Measurements from ENCODE around the gene ZNF175. TPM values are rescaled to one million over a fixed set of nuclear protein-coding genes. Genes with fewer than 3 reads are reported as not detected.
"Not testable (repeated sequence)": the region's sequence is repeated elsewhere in the genome, so short reads cannot be mapped to it uniquely, and the experiment has no call there.

ZNF175 gene
- total RNA-seq, 2 experiments from 2014 or later = 8.4 to 9.7 TPM

GRCh38 chr19:51626675-51627074 is 55.6 kb downstream of the ZNF175 start:
- DNase-seq (no peak), ATAC-seq (no peak)
- CTCF ChIA-PET = interaction anchor here (0.8 kb wide), 1 partner anchor 12 kb away, joined by 3 read pairs; no protein-coding TSS in a partner anchor
- Mint-ChIP-seq H3K4me3 (no peak overlapping the region), H3K27me3 (ENCODE audit: low read depth) (peaks cover 8% of the 10 kb centered on the region), H3K27ac (no peak overlapping the region), H3K4me1 (ENCODE audit: low read depth) (no peaks in the 10 kb centered on the region), H3K9me3 (ENCODE audit: insufficient read depth) (no peaks in the 10 kb centered on the region), H3K36me3 (ENCODE audit: low read depth) (no peaks in the 10 kb centered on the region)
- POLR2A ChIA-PET = no interaction called here

GRCh38 chr19:51627491-51628138 is 56.5 kb downstream of the ZNF175 start:
- Mint-ChIP-seq H3K27me3 (ENCODE audit: low read depth) (peaks cover 8% of the 10 kb centered on the region), H3K36me3 (ENCODE audit: low read depth) (no peaks in the 10 kb centered on the region), H3K27ac (no peak overlapping the region), H3K9me3 (ENCODE audit: insufficient read depth) (no peaks in the 10 kb centered on the region), H3K4me1 (ENCODE audit: low read depth) (no peaks in the 10 kb centered on the region), H3K4me3 (no peak overlapping the region)
- ATAC-seq (no peak), DNase-seq (no peak)
- ChIA-PET POLR2A (no interaction called here), CTCF (interaction anchor here (0.8 kb wide), 1 partner anchor 11 kb away, joined by 3 read pairs; no protein-coding TSS in a partner anchor)

- Mint-ChIP-seq H3K4me3 (no peak overlapping the region), H3K36me3 (ENCODE audit: low read depth) (no peaks in the 10 kb centered on the region), H3K27ac (no peak overlapping the region), H3K27me3 (ENCODE audit: low read depth) (peaks cover 8% of the 10 kb centered on the region), H3K9me3 (ENCODE audit: insufficient read depth) (no peaks in the 10 kb centered on the region), H3K4me1 (ENCODE audit: low read depth) (no peaks in the 10 kb centered on the region)
- no peak for ATAC-seq
- CTCF ChIA-PET = no interaction called here
- DNase-seq = no peak
- POLR2A ChIA-PET = no interaction called here
Observed at GRCh38 chr19:51628153-51628939, 57.3 kb downstream of the ZNF175 start.

- H3K36me3 Mint-ChIP-seq (ENCODE audit: low read depth); H3K9me3 Mint-ChIP-seq (ENCODE audit: insufficient read depth); DNase-seq; ATAC-seq; H3K27ac Mint-ChIP-seq; H3K4me3 Mint-ChIP-seq; H3K4me1 Mint-ChIP-seq (ENCODE audit: low read depth); POLR2A ChIA-PET; H3K27me3 Mint-ChIP-seq (ENCODE audit: low read depth): not testable (repeated sequence)
- CTCF ChIA-PET = interaction anchor here (1.7 kb wide), 1 partner anchor 157 kb away, joined by 4 read pairs; no protein-coding TSS in a partner anchor
Observed at GRCh38 chr19:51630315-51630714, 59.2 kb downstream of the ZNF175 start, which contains the start of gene SIGLEC5. Gene SIGLEC5 (minus strand): TSS chr19:51630401. CDS start chr19:51630335, 66 bp downstream.

GRCh38 chr19:51632126-51632525 is 61.0 kb downstream of the ZNF175 start:
- no peaks in the 10 kb centered on the region for H3K36me3 Mint-ChIP-seq (ENCODE audit: low read depth)
- H3K4me1 Mint-ChIP-seq (ENCODE audit: low read depth) = peaks cover 8% of the 10 kb centered on the region
- H3K27ac Mint-ChIP-seq = no peak overlapping the region
- DNase-seq (no peak), ATAC-seq (no peak)
- ChIA-PET CTCF (interaction anchor here (1.1 kb wide), 1 partner anchor 29 kb away, joined by 3 read pairs; no protein-coding TSS in a partner anchor), POLR2A (no interaction called here)
- H3K27me3 Mint-ChIP-seq (ENCODE audit: low read depth) = peaks cover 6% of the 10 kb centered on the region
- H3K4me3 Mint-ChIP-seq = no peak overlapping the region
- peaks cover 4% of the 10 kb centered on the region for H3K9me3 Mint-ChIP-seq (ENCODE audit: insufficient read depth)

- no peak for DNase-seq
- no peaks in the 10 kb centered on the region for H3K36me3 Mint-ChIP-seq (ENCODE audit: low read depth)
- H3K27me3 Mint-ChIP-seq (ENCODE audit: low read depth) = peaks cover 26% of the 10 kb centered on the region
- CTCF ChIA-PET = interaction anchor here (0.8 to 1.9 kb wide), 9 partner anchors 9 to 198 kb away, joined by 3 to 15 read pairs (median 3); partner anchors contain the start of gene SIGLEC14
- no peak for ATAC-seq
- POLR2A ChIA-PET = no interaction called here
- H3K9me3 Mint-ChIP-seq (ENCODE audit: insufficient read depth) = peaks cover 6% of the 10 kb centered on the region
- H3K4me3 Mint-ChIP-seq = no peak overlapping the region
- peaks cover 8% of the 10 kb centered on the region for H3K4me1 Mint-ChIP-seq (ENCODE audit: low read depth)
- no peak overlapping the region for H3K27ac Mint-ChIP-seq
Observed at GRCh38 chr19:51637362-51637978, 66.4 kb downstream of the ZNF175 start.

- Mint-ChIP-seq H3K27me3 (ENCODE audit: low read depth) (peaks cover 35% of the 10 kb centered on the region), H3K27ac (no peak overlapping the region), H3K4me3 (no peak overlapping the region), H3K36me3 (ENCODE audit: low read depth) (no peaks in the 10 kb centered on the region), H3K9me3 (ENCODE audit: insufficient read depth) (peaks cover 6% of the 10 kb centered on the region), H3K4me1 (ENCODE audit: low read depth) (peaks cover 8% of the 10 kb centered on the region)
- ChIA-PET CTCF (interaction anchor here (1.0 to 1.5 kb wide), 2 partner anchors 17 to 168 kb away, joined by 3 to 4 read pairs; no protein-coding TSS in a partner anchor), POLR2A (no interaction called here)
- no peak for ATAC-seq
- no peak for DNase-seq
Observed at GRCh38 chr19:51639916-51640315, 68.8 kb downstream of the ZNF175 start.

GRCh38 chr19:51640386-51640785 is 69.3 kb downstream of the ZNF175 start:
- Mint-ChIP-seq H3K4me1 (ENCODE audit: low read depth) (peaks cover 8% of the 10 kb centered on the region), H3K27me3 (ENCODE audit: low read depth) (peaks cover 38% of the 10 kb centered on the region), H3K4me3 (no peak overlapping the region), H3K27ac (no peak overlapping the region), H3K36me3 (ENCODE audit: low read depth) (no peaks in the 10 kb centered on the region), H3K9me3 (ENCODE audit: insufficient read depth) (peaks cover 6% of the 10 kb centered on the region)
- DNase-seq (no peak), ATAC-seq (no peak)
- POLR2A ChIA-PET = no interaction called here
- CTCF ChIA-PET = interaction anchor here (1.0 to 1.5 kb wide), 2 partner anchors 16 to 168 kb away, joined by 3 to 4 read pairs; no protein-coding TSS in a partner anchor

GRCh38 chr19:51641648-51642047 is 70.6 kb downstream of the ZNF175 start:
- peaks cover 4% of the 10 kb centered on the region for H3K4me1 Mint-ChIP-seq (ENCODE audit: low read depth)
- CTCF ChIA-PET = interaction anchor here (0.8 to 1.2 kb wide), 2 partner anchors 169 to 221 kb away, joined by 3 read pairs; no protein-coding TSS in a partner anchor
- ATAC-seq = no peak

More at GRCh38 chr19:51641648-51642047, 70.6 kb downstream of the ZNF175 start:
- no peak overlapping the region for H3K4me3 Mint-ChIP-seq
- H3K27me3 Mint-ChIP-seq (ENCODE audit: low read depth) = peaks cover 38% of the 10 kb centered on the region
- POLR2A ChIA-PET = no interaction called here
- H3K36me3 Mint-ChIP-seq (ENCODE audit: low read depth) = no peaks in the 10 kb centered on the region
- peaks cover 6% of the 10 kb centered on the region for H3K9me3 Mint-ChIP-seq (ENCODE audit: insufficient read depth)
- no peak overlapping the region for H3K27ac Mint-ChIP-seq
- DNase-seq = no peak

All from activated CD8-positive, alpha-beta T cell treated with anti-CD3 and anti-CD28 coated beads, Interleukin-2, amount 10 ng/mL, durations not matched to agents 7 days and 5 days (primary cell).